ENCODE data around the gene NPLOC4. TPM values are rescaled to one million over a fixed set of nuclear protein-coding genes. Genes with fewer than 3 reads are reported as not detected.

The NPLOC4 gene
- total and polyA plus RNA-seq, 2 of the 8 experiments (the other 6 are each of a cell fraction or from before 2014, with no cell fraction given), result 70.7 to 92.7 TPM

- no peak overlapping the region for H4K8ac ChIP-seq (ENCODE audit: extremely low read depth, insufficient read depth, low read length)
- DNase-seq (ENCODE audit: low read depth in 1 of 2, low spot score in 2 of 2) (no peak), FAIRE-seq (no peak)
- ChIA-PET POLR2A (ENCODE audit: partially characterized antibody) (interaction anchor here (0.6 to 1.9 kb wide), 5 partner anchors 13 to 126 kb away, joined by 3 to 6 read pairs (median 4); partner anchors contain the start of gene MRPL12), CTCF (ENCODE audit: partially characterized antibody) (interaction anchor here (1.5 to 2.0 kb wide), 2 partner anchors 10 to 24 kb away, joined by 3 to 6 read pairs; no protein-coding TSS in a partner anchor)
- no peak overlapping the region for H3K4me3 ChIP-seq (ENCODE audit: extremely low read depth in 1 of 4, insufficient read depth in 2 of 4, low read depth in 3 of 4, low read length in 4 of 4)
- no peak overlapping the region for H3K18ac ChIP-seq (ENCODE audit: extremely low read depth, low read length)
- no peak overlapping the region for H3K14ac ChIP-seq (ENCODE audit: insufficient read length)
- H4K5ac ChIP-seq (ENCODE audit: insufficient read length, low read depth, low read length), result no peak overlapping the region
- no peak overlapping the region for H2BK120ac ChIP-seq (replicated peaks; ENCODE audit: low read depth, low read length)
- H3K9me3 ChIP-seq (ENCODE audit: insufficient read depth in 2 of 2, low read depth in 1 of 2, low read length in 1 of 2), result no peaks in the 10 kb centered on the region
- H3K23ac ChIP-seq (ENCODE audit: insufficient read length), result no peak overlapping the region
- 0 out of 4 replicates have a peak, but pooled peaks cover 0 to 2% of the 10 kb centered on the region in 2 experiments for H3K79me2 ChIP-seq (ENCODE audit: control insufficient read depth in 1 of 2, insufficient read depth in 2 of 2, low read length in 2 of 2)
- H2AFZ ChIP-seq (ENCODE audit: low read length), result no peak overlapping the region
- no peak for TF ChIP-seq TEAD4 (IDR thresholded peaks at IDR 0.05; ENCODE audit: low read depth, low read length)
- TF ChIP-seq BACH1 (IDR thresholded peaks at IDR 0.05; ENCODE audit: low read length), result no peak
- TF ChIP-seq, protein P1, sequence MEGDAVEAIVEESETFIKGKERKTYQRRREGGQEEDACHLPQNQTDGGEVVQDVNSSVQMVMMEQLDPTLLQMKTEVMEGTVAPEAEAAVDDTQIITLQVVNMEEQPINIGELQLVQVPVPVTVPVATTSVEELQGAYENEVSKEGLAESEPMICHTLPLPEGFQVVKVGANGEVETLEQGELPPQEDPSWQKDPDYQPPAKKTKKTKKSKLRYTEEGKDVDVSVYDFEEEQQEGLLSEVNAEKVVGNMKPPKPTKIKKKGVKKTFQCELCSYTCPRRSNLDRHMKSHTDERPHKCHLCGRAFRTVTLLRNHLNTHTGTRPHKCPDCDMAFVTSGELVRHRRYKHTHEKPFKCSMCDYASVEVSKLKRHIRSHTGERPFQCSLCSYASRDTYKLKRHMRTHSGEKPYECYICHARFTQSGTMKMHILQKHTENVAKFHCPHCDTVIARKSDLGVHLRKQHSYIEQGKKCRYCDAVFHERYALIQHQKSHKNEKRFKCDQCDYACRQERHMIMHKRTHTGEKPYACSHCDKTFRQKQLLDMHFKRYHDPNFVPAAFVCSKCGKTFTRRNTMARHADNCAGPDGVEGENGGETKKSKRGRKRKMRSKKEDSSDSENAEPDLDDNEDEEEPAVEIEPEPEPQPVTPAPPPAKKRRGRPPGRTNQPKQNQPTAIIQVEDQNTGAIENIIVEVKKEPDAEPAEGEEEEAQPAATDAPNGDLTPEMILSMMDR (IDR thresholded peaks at IDR 0.05; ENCODE audit: control extremely low read depth in 1 of 3, insufficient read depth in 1 of 3, low read depth in 1 of 3, low read length in 3 of 3), result no peak
- no peak for TF ChIP-seq EP300 (IDR thresholded peaks at IDR 0.05; ENCODE audit: borderline replicate concordance in 1 of 2, low read depth in 2 of 2, low read length in 2 of 2)
- TF ChIP-seq EZH2 (IDR thresholded peaks at IDR 0.05; ENCODE audit: low read depth, low read length, severe bottlenecking), result no peak
- TF ChIP-seq GTF2F1 (IDR thresholded peaks at IDR 0.05; ENCODE audit: borderline replicate concordance, low read depth, low read length), result no peak
- TF ChIP-seq CBX8 (IDR thresholded peaks at IDR 0.05; ENCODE audit: borderline replicate concordance, low read depth, low read length), result no peak
- TF ChIP-seq CBX5 (IDR thresholded peaks at IDR 0.05; ENCODE audit: low read depth, low read length), result no peak
- no peak for TF ChIP-seq EGR1 (IDR thresholded peaks at IDR 0.05; ENCODE audit: borderline replicate concordance, low read depth, low read length)
- no peak overlapping the region for H3K4me2 ChIP-seq (ENCODE audit: insufficient read depth in 1 of 2, low read depth in 2 of 2, low read length in 2 of 2)
- H4K91ac ChIP-seq (replicated peaks; ENCODE audit: insufficient read length, low read length), result no peak overlapping the region
- H2BK15ac ChIP-seq (ENCODE audit: low read length), result no peak overlapping the region
- no peak overlapping the region for H3K56ac ChIP-seq (replicated peaks; ENCODE audit: insufficient read length, low read depth, low read length)
- no peaks in the 10 kb centered on the region for H3K4me1 ChIP-seq (replicated peaks in 1 of 4; ENCODE audit: control insufficient read depth in 3 of 4, insufficient read depth in 4 of 4, low read length in 3 of 4)
- no peak overlapping the region for H3K4ac ChIP-seq (replicated peaks; ENCODE audit: insufficient read length, low read depth, low read length)
- no peak overlapping the region for H2AK5ac ChIP-seq (ENCODE audit: low read depth, low read length)
- H3K23me2 ChIP-seq (ENCODE audit: low read depth, low read length), result no peaks in the 10 kb centered on the region
- peaks cover 0 to 5% (median 3%) of the 10 kb centered on the region in 4 experiments; a peak in 5 of 8 replicates for H3K36me3 ChIP-seq (ENCODE audit: control insufficient read depth in 2 of 4, insufficient read depth in 4 of 4, low read length in 3 of 4)
- no peak overlapping the region for H3K27ac ChIP-seq (ENCODE audit: low read depth, low read length)
- H3K9ac ChIP-seq (replicated peaks in 1 of 4; ENCODE audit: extremely low read depth in 1 of 4, low read depth in 3 of 4, low read length in 3 of 4), result no peak overlapping the region
- H2BK20ac ChIP-seq (ENCODE audit: low read length), result no peak overlapping the region
- H4K20me1 ChIP-seq (replicated peaks in 1 of 2; ENCODE audit: control insufficient read depth in 1 of 2, insufficient read depth in 2 of 2, low read length in 2 of 2), result peaks cover 8 to 13% of the 10 kb centered on the region in 2 experiments
- no peak overlapping the region for H2BK12ac ChIP-seq (ENCODE audit: low read depth, low read length)
- H2BK5ac ChIP-seq (ENCODE audit: low read depth, low read length), result peak overlapping the region; percentile 44; the same call in 1 of the 2 replicates
- WGBS, 2 experiments (ENCODE audit: extremely low coverage in 1 of 2, insufficient coverage in 1 of 2, insufficient read length in 1 of 2, insufficient replicate concordance in 2 of 2, low coverage in 1 of 2, low lambda C conversion rate in 2 of 2, missing lambda C conversion rate in 1 of 2), result 97% methylated on average over 17 of the region's 17 CpGs; no CpG with 5 or more reads in 1 of the 2 experiments
- H3K79me1 ChIP-seq (ENCODE audit: low read depth, low read length), result peaks cover 6% of the 10 kb centered on the region
- no peaks in the 10 kb centered on the region for H3K27me3 ChIP-seq (replicated peaks in 1 of 4; ENCODE audit: control insufficient read depth in 3 of 4, extremely low read depth in 1 of 4, insufficient read depth in 3 of 4, low read length in 3 of 4)
These were observed 60.2 kb downstream of the NPLOC4 start for GRCh38 chr17:81576621-81577277.

Data from H1 (cell line).